Stomach smooth muscle (tissue), 2 donors: ENCODE data around the gene FOXR1.

Experiments
- H3K27ac ChIP-seq: one replicate; pipeline ENCODE4 v1.7.0; 2013; ENCODE audit warnings: mild to moderate bottlenecking, low read length, inconsistent platforms
- H3K27me3 ChIP-seq, 2 donors: one replicate each; pipeline ENCODE4 v1.7.0; 2013; ENCODE audit warnings: low read length in 2 of 2; ENCODE audit not compliant: insufficient read depth in 2 of 2, control insufficient read depth in 1 of 2
- H3K36me3 ChIP-seq, 2 donors: one replicate each; pipeline ENCODE4 v1.7.0; 2013; ENCODE audit warnings: low read length in 2 of 2; ENCODE audit not compliant: control insufficient read depth in 2 of 2, insufficient read depth in 2 of 2
- H3K4me1 ChIP-seq: one replicate; pipeline ENCODE4 v1.7.0; 2013; ENCODE audit warnings: low read length; ENCODE audit not compliant: control insufficient read depth, insufficient read depth
- H3K4me3 ChIP-seq, 2 donors: one replicate each; pipeline ENCODE4 v1.7.0; 2013; ENCODE audit warnings: low read length in 2 of 2
- H3K9ac ChIP-seq, 2 donors: one replicate each; pipeline ENCODE4 v1.7.0; 2013; ENCODE audit warnings: low read length in 2 of 2, mild to moderate bottlenecking in 1 of 2
- H3K9me3 ChIP-seq, 2 donors: one replicate each; pipeline ENCODE4 v1.7.0; 2013; ENCODE audit warnings: low read length in 2 of 2; ENCODE audit not compliant: control insufficient read depth in 2 of 2
- donor health status: healthy.
- donor health status: Pancreatic carcinoma.

Gene FOXR1

DNA sequence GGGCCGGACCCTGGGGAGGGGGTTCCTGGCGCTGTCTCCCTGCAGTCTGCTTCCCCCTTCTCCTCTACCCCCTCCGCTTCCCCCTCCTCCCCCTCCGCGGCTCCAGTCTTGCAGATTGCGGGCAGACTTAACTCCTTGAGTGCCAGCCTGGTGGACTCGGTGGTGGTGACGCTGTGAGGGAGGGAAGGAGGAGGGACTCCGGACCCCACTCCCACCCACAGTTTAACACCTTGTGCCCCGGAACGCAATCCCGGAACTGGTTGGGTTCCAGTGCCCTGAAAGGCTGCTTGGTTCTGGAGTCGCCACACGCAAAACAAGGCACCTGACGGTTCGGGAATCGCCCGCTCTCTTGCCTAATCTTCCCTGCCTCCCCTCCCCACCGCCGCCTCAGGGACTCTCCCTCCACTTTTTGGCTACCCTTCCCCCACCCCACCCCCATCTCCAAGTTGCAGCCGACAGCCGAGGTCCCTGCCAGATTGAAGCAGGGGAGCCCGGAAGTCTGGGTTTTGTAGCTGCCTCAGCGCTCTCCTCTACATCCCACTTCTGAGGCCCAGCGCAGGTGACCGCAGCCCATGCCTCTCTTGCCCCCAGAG is 42.0 kb upstream of the FOXR1 start:
- H3K9me3 ChIP-seq = no peaks in the 10 kb centered on the region
- H3K9ac ChIP-seq = peak overlapping the region; percentile 68 to 72
- H3K27ac ChIP-seq = peak overlapping the region; percentile 91
- H3K4me1 ChIP-seq = peaks cover 50% of the 10 kb centered on the region
- H3K27me3 ChIP-seq = no peaks in the 10 kb centered on the region
- H3K36me3 ChIP-seq = no peaks in the 10 kb centered on the region
- H3K4me3 ChIP-seq = peak overlapping the region; percentile 84 to 88

DNA sequence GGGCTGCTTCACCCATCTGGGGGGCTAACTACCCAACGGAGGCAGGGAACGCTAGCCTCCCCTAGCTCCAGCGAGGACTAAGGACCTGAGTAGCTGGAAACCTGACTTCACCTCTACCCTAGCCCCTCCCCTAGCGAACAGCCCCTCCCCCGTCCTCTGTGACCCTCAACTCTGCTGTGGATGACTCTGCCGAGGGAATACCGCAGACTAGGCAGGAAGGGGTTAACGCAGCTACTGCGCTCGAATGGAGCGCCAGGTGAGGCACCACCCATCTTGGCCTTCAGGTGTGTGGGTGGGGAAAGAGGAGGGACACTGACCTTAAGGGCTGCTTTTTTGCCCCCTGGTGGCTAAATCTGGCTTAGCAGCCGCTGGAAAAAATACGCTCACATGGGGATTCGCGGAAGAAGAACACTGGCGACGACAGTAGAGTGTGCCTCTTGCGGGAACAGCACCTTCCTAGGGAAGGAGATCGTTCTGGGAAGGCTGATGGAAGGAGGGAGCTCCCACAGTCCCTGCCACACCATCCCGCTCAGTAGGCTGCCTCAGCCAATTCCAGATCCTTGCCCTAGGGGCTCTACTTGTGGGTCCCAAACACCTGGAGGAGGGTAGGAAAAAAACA is 41.4 kb upstream of the FOXR1 start:
- Histone ChIP-seq H3K4me3 (peak overlapping the region; percentile 84 to 88), H3K9me3 (no peaks in the 10 kb centered on the region), H3K27ac (peak overlapping the region; percentile 91), H3K27me3 (no peaks in the 10 kb centered on the region), H3K4me1 (peaks cover 50% of the 10 kb centered on the region), H3K36me3 (no peaks in the 10 kb centered on the region), H3K9ac (peak overlapping the region; percentile 68 to 72)

DNA sequence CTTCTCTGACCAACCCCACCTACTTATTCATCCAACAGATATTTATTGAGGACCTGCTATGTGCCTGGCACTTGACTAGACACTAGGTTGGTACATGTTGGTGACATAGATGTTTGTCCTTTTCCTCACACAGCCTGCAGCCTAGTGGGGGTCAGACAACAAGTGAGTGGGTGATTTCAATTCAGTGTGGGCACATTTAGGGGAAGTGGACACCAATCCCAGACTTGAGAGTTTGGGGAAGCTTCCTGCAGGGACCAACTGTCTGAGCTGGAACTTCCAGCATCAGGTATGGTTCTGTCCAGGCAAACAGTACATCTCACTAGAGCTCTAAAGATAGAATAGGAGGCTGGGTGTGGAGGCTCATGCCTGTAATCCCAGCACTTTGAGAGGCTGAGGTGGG is 40.0 kb upstream of the FOXR1 start:
- Histone ChIP-seq H3K36me3 (no peaks in the 10 kb centered on the region), H3K27me3 (no peaks in the 10 kb centered on the region), H3K4me1 (peaks cover 43% of the 10 kb centered on the region), H3K27ac (no peak overlapping the region), H3K4me3 (no peak overlapping the region), H3K9me3 (no peaks in the 10 kb centered on the region), H3K9ac (no peak overlapping the region)

- H3K4me1 ChIP-seq = peaks cover 25% of the 10 kb centered on the region
- H3K27me3 ChIP-seq = no peaks in the 10 kb centered on the region
- no peaks in the 10 kb centered on the region for H3K9me3 ChIP-seq
- H3K36me3 ChIP-seq = no peaks in the 10 kb centered on the region
- peak overlapping the region in 1 of 2 donors; percentile 40 for H3K4me3 ChIP-seq
- H3K9ac ChIP-seq = peak overlapping the region; percentile 23 to 36
- peak overlapping the region; percentile 80 for H3K27ac ChIP-seq
These were observed 38.1 kb upstream of the FOXR1 start for GRCh38 chr11:118933486-118933885.

GRCh38 chr11:118935376-118935775 is 36.2 kb upstream of the FOXR1 start:
- Histone ChIP-seq H3K4me1 (peaks cover 14% of the 10 kb centered on the region), H3K4me3 (no peak overlapping the region), H3K36me3 (no peaks in the 10 kb centered on the region), H3K9me3 (no peaks in the 10 kb centered on the region), H3K27ac (no peak overlapping the region), H3K9ac (no peak overlapping the region), H3K27me3 (no peaks in the 10 kb centered on the region)

GRCh38 chr11:118938491-118939403 is 32.8 kb upstream of the FOXR1 start:
- Histone ChIP-seq H3K9me3 (no peaks in the 10 kb centered on the region), H3K9ac (no peak overlapping the region), H3K27me3 (no peaks in the 10 kb centered on the region), H3K27ac (no peak overlapping the region), H3K36me3 (no peaks in the 10 kb centered on the region), H3K4me3 (no peak overlapping the region), H3K4me1 (no peaks in the 10 kb centered on the region)

DNA sequence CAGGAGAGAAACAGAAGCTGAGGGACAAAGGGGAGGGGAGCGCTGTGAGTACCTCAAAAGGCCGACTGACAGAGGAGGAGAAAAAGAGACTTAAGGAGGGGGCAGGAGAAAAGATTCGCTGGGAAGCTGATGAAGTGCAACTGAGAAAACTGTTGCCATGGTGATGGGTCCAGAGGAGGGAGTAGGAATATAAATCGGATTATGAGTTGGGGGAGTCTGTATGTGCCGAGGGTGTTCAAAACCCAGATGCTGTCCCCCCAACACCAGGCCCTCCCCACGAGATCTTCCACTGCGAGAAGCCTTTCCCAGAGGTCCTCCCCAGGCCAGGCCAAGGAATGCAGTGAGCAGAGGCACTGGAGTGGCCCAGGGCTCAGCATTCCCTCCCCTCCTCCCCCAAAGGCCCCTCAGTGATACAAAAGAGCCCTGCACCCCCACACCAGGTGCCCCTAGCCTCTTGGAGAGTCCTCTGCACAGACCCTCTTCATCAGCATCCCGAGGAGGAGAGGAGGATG is 32.1 kb upstream of the FOXR1 start:
- H3K27ac ChIP-seq = no peak overlapping the region
- no peak overlapping the region for H3K4me3 ChIP-seq
- H3K36me3 ChIP-seq = no peaks in the 10 kb centered on the region
- no peak overlapping the region for H3K9ac ChIP-seq
- no peaks in the 10 kb centered on the region for H3K27me3 ChIP-seq
- H3K4me1 ChIP-seq = no peaks in the 10 kb centered on the region
- no peaks in the 10 kb centered on the region for H3K9me3 ChIP-seq

- no peak overlapping the region for H3K9ac ChIP-seq
- H3K27ac ChIP-seq = no peak overlapping the region
- no peaks in the 10 kb centered on the region for H3K9me3 ChIP-seq
- H3K36me3 ChIP-seq = no peaks in the 10 kb centered on the region
- H3K4me3 ChIP-seq = no peak overlapping the region
- H3K27me3 ChIP-seq = no peaks in the 10 kb centered on the region
- no peaks in the 10 kb centered on the region for H3K4me1 ChIP-seq
These were observed 31.5 kb upstream of the FOXR1 start for GRCh38 chr11:118939953-118940598.

DNA sequence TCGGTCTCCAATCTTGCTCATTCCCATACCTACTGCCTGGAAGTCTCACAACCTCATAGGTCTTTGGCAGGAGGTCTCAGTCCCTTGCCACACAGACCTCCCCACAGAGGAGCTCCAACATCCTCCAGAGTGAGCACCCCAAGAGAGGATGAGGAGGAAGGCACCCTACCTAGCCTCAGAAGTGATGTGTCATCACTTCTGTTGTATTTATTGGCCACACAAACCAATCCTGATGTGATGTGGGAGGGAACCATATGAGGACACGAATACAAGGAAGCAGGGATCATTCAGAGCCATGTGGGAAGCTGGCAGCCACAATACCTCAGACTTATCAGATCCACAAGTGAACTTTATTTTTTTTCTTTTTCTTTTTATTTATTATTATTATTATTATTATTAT is 24.5 kb upstream of the FOXR1 start:
- H3K27me3 ChIP-seq = no peaks in the 10 kb centered on the region
- no peaks in the 10 kb centered on the region for H3K9me3 ChIP-seq
- H3K4me3 ChIP-seq = no peak overlapping the region
- no peaks in the 10 kb centered on the region for H3K36me3 ChIP-seq
- no peak overlapping the region for H3K9ac ChIP-seq
- H3K4me1 ChIP-seq = no peaks in the 10 kb centered on the region
- no peak overlapping the region for H3K27ac ChIP-seq

DNA sequence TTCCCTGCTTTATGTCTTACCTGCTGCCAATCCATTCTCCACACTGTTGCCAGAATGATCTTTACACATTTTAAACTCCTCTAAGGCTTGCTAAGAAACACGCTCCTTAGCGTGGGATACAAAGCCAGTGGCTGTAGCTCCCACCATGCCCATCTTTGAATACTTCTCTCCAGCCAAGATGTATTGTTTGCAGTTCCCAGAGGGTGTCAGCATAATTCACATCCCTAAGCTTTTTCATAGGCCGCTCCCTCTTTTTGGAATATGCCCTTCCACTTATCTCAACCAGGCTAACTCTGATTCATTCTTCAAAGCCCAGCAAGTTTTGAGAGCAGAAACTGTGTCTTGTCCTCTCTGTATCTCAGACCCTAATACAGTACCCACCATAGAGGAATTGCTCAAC is 23.6 kb upstream of the FOXR1 start:
- H3K4me1 ChIP-seq = no peaks in the 10 kb centered on the region
- no peaks in the 10 kb centered on the region for H3K27me3 ChIP-seq
- no peak overlapping the region for H3K27ac ChIP-seq
- H3K9me3 ChIP-seq = no peaks in the 10 kb centered on the region
- H3K36me3 ChIP-seq = no peaks in the 10 kb centered on the region
- H3K4me3 ChIP-seq = no peak overlapping the region
- no peak overlapping the region for H3K9ac ChIP-seq
